GM23338 (cell line): ENCODE data around the gene DDX20. TPM values are rescaled to one million over a fixed set of nuclear protein-coding genes. Genes with fewer than 3 reads are reported as not detected.

ENCODE experiments used
- ATAC-seq: fragments of 200-7000 bp; cut with Tn5 transposase; 3 replicates; pipeline ENCODE4 v1.9.1; 2020
- DNase-seq: peaks from one replicate; pipeline ENCODE4 v3.0.0-alpha.2; 2015; ENCODE audit warnings: low spot score
- H2AFZ ChIP-seq: fragments of 200-600 bp; sonication (generic); 2 replicates; pipeline ENCODE4 v1.8.0; 2016; ENCODE audit warnings: antibody characterized with exemption, mild to moderate bottlenecking, moderate library complexity
- H3F3A ChIP-seq: fragments of 200-600 bp; sonication (generic); replicated peaks from 2 replicates; pipeline ENCODE4 v1.8.0; 2017; ENCODE audit warnings: antibody characterized with exemption, mixed run types, low read depth
- H3K27ac ChIP-seq: fragments of 200-600 bp; sonication (generic); 2 replicates; pipeline ENCODE4 v1.6.1; 2016; ENCODE audit warnings: low read depth
- H3K27me3 ChIP-seq: fragments of 200-600 bp; sonication (generic); 2 replicates; pipeline ENCODE4 v1.8.0; 2016; ENCODE audit warnings: mild to moderate bottlenecking, mixed run types, moderate library complexity; ENCODE audit not compliant: insufficient read depth
- H3K36me3 ChIP-seq: fragments of 200-600 bp; sonication (generic); 2 replicates; pipeline ENCODE4 v1.8.0; 2016; ENCODE audit warnings: mild to moderate bottlenecking; ENCODE audit not compliant: insufficient read depth
- H3K4me1 ChIP-seq: fragments of 200-600 bp; sonication (generic); 2 replicates; pipeline ENCODE4 v1.8.0; 2016; ENCODE audit warnings: mild to moderate bottlenecking, moderate library complexity; ENCODE audit not compliant: insufficient read depth
- H3K4me2 ChIP-seq: fragments of 200-600 bp; sonication (generic); 2 replicates; pipeline ENCODE4 v1.7.1; 2017; ENCODE audit warnings: mixed run types
- H3K4me3 ChIP-seq: fragments of 200-600 bp; sonication (generic); 2 replicates; pipeline ENCODE4 v1.6.1; 2016; ENCODE audit warnings: mixed run types
- H3K79me2 ChIP-seq: fragments of 200-600 bp; sonication (generic); replicated peaks from 2 replicates; pipeline ENCODE4 v1.8.0; 2017; ENCODE audit warnings: mild to moderate bottlenecking; ENCODE audit not compliant: insufficient read depth
- H3K9me2 ChIP-seq: fragments of 200-600 bp; sonication (generic); 2 replicates; pipeline ENCODE4 v1.8.0; 2017; ENCODE audit not compliant: insufficient read depth
- H4K20me1 ChIP-seq: fragments of 200-600 bp; sonication (generic); replicated peaks from 2 replicates; pipeline ENCODE4 v1.8.0; 2017; ENCODE audit warnings: mild to moderate bottlenecking; ENCODE audit not compliant: insufficient read depth
- H3K27ac Mint-ChIP-seq: 2 replicates; pipeline ENCODE4 v1.8.0; 2020; ENCODE audit warnings: inconsistent platforms, mild to moderate bottlenecking, moderate library complexity, mixed read lengths
- H3K27me3 Mint-ChIP-seq: 3 replicates; pipeline ENCODE4 v1.8.0; 2022; ENCODE audit warnings: low read depth, mild to moderate bottlenecking, moderate library complexity, mixed read lengths, inconsistent platforms; ENCODE audit not compliant: insufficient read depth, poor library complexity
- H3K36me3 Mint-ChIP-seq: 3 replicates; pipeline ENCODE4 v1.8.0; 2021; ENCODE audit warnings: low read depth, mild to moderate bottlenecking, inconsistent platforms, moderate library complexity, mixed read lengths
- H3K4me1 Mint-ChIP-seq: 3 replicates; pipeline ENCODE4 v1.8.0; 2020; ENCODE audit warnings: mild to moderate bottlenecking, inconsistent platforms, mixed read lengths
- H3K4me3 Mint-ChIP-seq: 3 replicates; pipeline ENCODE4 v1.8.0; 2021; ENCODE audit warnings: moderate library complexity, mild to moderate bottlenecking, inconsistent platforms, mixed read lengths
- H3K9me3 Mint-ChIP-seq: 3 replicates; pipeline ENCODE4 v1.8.0; 2020; ENCODE audit warnings: moderate library complexity, mild to moderate bottlenecking, inconsistent platforms, mixed read lengths
- JUNB ChIP-seq: IDR thresholded peaks from one replicate; pipeline ENCODE4 v1.6.1; 2016; ENCODE audit warnings: antibody characterized with exemption; ENCODE audit not compliant: unreplicated experiment
- STAT1 ChIP-seq: IDR thresholded peaks from one replicate; pipeline ENCODE4 v1.6.1; 2016; ENCODE audit warnings: antibody characterized with exemption; ENCODE audit not compliant: unreplicated experiment
- ZNF114 ChIP-seq: fragments of 250-450 bp; sonication (Bioruptor Pico); IDR thresholded peaks from 2 replicates; pipeline ENCODE4 v1.5.0; 2020; ENCODE audit warnings: mild to moderate bottlenecking, moderate library complexity
- ZNF331 ChIP-seq: fragments of 250-450 bp; sonication (Bioruptor Pico); IDR thresholded peaks from 2 replicates; pipeline ENCODE4 v1.5.0; 2020; ENCODE audit warnings: low read depth, mild to moderate bottlenecking, moderate library complexity
- polyA plus RNA-seq: library from polyadenylated mRNA; unstranded; fragments of >200 nt; fragmentation: Nextera tagmentation; extraction: Ambion mirVana; gene quantifications from 2 replicates; pipeline ENCODE4 v1.2.1, GENCODE V29; 2016
- total RNA-seq: library from RNA; depleted of rRNA; stranded (reverse); fragments of >200 nt; shearing (Covaris generic); gene quantifications from 2 replicates; pipeline ENCODE4 v1.2.3, GENCODE V29; 2014
- TF ChIP-seq, protein P1 (sequence below), 2 experiments: fragments of 200-600 bp in 1 of 2; sonication (generic) in 1 of 2; conservative IDR thresholded peaks; 2 replicates each; pipeline versions ENCODE4 v1.5.1 to v1.6.1; 2016 to 2017; ENCODE audit warnings: antibody characterized with exemption in 2 of 2, low read depth in 2 of 2, mild to moderate bottlenecking in 2 of 2, moderate library complexity in 1 of 2
- TF ChIP-seq, protein P2 (sequence below): fragments of 250-450 bp; sonication (Bioruptor Pico); IDR thresholded peaks from 2 replicates; pipeline ENCODE4 v1.5.0; 2020; ENCODE audit warnings: mild to moderate bottlenecking, moderate library complexity
- TF ChIP-seq, protein P3 (sequence below): IDR thresholded peaks from 2 replicates; pipeline ENCODE4 v1.6.1; 2016; ENCODE audit warnings: antibody characterized with exemption

Gene DDX20
- total and polyA plus RNA-seq, 2 experiments from 2014 or later: 11.9 to 54.4 TPM

DNA sequence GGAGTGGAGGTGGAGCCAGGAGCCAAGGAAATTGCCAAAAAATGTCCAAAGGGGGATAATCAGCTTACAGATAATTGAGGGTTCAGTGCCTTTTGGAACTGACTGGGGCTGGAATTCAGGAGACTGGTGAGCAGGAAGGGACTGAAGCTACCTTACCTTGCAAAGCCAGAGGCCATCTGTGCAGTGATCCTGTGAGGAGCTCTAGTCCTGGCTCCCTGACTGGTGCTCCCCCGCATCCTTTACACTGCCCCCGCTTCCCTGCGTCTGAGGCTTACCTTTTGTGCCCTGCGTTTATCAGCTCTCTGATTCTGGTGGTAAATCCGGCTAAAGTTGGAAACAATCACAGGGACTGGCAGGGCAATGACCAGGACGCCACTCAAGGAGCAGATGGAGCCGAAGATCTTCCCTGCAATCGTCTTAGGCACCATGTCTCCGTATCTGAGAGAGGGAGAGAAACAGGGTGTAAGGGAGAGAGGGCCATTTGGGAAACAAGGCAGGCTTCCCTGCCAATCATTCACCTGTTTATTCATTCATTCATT lies 31.0 kb downstream of the DDX20 start:
- Mint-ChIP-seq H3K36me3 (no peaks in the 10 kb centered on the region), H3K27ac (no peak overlapping the region), H3K4me3 (no peak overlapping the region), H3K4me1 (peaks cover 5% of the 10 kb centered on the region; the same call in 2 of the 3 replicates), H3K27me3 (no peaks in the 10 kb centered on the region), H3K9me3 (no peaks in the 10 kb centered on the region)
- TF ChIP-seq, protein P1, sequence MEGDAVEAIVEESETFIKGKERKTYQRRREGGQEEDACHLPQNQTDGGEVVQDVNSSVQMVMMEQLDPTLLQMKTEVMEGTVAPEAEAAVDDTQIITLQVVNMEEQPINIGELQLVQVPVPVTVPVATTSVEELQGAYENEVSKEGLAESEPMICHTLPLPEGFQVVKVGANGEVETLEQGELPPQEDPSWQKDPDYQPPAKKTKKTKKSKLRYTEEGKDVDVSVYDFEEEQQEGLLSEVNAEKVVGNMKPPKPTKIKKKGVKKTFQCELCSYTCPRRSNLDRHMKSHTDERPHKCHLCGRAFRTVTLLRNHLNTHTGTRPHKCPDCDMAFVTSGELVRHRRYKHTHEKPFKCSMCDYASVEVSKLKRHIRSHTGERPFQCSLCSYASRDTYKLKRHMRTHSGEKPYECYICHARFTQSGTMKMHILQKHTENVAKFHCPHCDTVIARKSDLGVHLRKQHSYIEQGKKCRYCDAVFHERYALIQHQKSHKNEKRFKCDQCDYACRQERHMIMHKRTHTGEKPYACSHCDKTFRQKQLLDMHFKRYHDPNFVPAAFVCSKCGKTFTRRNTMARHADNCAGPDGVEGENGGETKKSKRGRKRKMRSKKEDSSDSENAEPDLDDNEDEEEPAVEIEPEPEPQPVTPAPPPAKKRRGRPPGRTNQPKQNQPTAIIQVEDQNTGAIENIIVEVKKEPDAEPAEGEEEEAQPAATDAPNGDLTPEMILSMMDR (conservative IDR thresholded peaks at IDR 0.05; ENCODE audit: low read depth in 2 of 2): no peak
- TF ChIP-seq, protein P2, sequence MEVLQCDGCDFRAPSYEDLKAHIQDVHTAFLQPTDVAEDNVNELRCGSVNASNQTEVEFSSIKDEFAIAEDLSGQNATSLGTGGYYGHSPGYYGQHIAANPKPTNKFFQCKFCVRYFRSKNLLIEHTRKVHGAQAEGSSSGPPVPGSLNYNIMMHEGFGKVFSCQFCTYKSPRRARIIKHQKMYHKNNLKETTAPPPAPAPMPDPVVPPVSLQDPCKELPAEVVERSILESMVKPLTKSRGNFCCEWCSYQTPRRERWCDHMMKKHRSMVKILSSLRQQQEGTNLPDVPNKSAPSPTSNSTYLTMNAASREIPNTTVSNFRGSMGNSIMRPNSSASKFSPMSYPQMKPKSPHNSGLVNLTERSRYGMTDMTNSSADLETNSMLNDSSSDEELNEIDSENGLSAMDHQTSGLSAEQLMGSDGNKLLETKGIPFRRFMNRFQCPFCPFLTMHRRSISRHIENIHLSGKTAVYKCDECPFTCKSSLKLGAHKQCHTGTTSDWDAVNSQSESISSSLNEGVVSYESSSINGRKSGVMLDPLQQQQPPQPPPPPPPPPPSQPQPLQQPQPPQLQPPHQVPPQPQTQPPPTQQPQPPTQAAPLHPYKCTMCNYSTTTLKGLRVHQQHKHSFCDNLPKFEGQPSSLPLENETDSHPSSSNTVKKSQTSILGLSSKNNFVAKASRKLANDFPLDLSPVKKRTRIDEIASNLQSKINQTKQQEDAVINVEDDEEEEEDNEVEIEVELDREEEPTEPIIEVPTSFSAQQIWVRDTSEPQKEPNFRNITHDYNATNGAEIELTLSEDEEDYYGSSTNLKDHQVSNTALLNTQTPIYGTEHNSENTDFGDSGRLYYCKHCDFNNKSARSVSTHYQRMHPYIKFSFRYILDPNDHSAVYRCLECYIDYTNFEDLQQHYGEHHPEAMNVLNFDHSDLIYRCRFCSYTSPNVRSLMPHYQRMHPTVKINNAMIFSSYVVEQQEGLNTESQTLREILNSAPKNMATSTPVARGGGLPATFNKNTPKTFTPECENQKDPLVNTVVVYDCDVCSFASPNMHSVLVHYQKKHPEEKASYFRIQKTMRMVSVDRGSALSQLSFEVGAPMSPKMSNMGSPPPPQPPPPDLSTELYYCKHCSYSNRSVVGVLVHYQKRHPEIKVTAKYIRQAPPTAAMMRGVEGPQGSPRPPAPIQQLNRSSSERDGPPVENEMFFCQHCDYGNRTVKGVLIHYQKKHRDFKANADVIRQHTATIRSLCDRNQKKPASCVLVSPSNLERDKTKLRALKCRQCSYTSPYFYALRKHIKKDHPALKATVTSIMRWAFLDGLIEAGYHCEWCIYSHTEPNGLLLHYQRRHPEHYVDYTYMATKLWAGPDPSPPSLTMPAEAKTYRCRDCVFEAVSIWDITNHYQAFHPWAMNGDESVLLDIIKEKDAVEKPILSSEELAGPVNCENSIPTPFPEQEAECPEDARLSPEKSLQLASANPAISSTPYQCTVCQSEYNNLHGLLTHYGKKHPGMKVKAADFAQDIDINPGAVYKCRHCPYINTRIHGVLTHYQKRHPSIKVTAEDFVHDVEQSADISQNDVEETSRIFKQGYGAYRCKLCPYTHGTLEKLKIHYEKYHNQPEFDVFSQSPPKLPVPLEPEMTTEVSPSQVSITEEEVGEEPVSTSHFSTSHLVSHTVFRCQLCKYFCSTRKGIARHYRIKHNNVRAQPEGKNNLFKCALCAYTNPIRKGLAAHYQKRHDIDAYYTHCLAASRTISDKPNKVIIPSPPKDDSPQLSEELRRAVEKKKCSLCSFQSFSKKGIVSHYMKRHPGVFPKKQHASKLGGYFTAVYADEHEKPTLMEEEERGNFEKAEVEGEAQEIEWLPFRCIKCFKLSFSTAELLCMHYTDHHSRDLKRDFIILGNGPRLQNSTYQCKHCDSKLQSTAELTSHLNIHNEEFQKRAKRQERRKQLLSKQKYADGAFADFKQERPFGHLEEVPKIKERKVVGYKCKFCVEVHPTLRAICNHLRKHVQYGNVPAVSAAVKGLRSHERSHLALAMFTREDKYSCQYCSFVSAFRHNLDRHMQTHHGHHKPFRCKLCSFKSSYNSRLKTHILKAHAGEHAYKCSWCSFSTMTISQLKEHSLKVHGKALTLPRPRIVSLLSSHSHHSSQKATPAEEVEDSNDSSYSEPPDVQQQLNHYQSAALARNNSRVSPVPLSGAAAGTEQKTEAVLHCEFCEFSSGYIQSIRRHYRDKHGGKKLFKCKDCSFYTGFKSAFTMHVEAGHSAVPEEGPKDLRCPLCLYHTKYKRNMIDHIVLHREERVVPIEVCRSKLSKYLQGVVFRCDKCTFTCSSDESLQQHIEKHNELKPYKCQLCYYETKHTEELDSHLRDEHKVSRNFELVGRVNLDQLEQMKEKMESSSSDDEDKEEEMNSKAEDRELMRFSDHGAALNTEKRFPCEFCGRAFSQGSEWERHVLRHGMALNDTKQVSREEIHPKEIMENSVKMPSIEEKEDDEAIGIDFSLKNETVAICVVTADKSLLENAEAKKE (CRISPR knock-in tag): no peak
- TF ChIP-seq STAT1 (no peak), JUNB (no peak), ZNF114 (CRISPR knock-in tag) (no peak), ZNF331 (CRISPR knock-in tag) (no peak)
- TF ChIP-seq, protein P3, sequence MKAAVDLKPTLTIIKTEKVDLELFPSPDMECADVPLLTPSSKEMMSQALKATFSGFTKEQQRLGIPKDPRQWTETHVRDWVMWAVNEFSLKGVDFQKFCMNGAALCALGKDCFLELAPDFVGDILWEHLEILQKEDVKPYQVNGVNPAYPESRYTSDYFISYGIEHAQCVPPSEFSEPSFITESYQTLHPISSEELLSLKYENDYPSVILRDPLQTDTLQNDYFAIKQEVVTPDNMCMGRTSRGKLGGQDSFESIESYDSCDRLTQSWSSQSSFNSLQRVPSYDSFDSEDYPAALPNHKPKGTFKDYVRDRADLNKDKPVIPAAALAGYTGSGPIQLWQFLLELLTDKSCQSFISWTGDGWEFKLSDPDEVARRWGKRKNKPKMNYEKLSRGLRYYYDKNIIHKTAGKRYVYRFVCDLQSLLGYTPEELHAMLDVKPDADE: no peak
- Histone ChIP-seq H3K79me2 (no peaks in the 10 kb centered on the region), H4K20me1 (no peaks in the 10 kb centered on the region), H3K9me2 (no peaks in the 10 kb centered on the region; the same call in none of the 2 replicates), H3K4me2 (no peak overlapping the region), H3K36me3 (no peaks in the 10 kb centered on the region), H3K27ac (no peak overlapping the region), H3K27me3 (no peaks in the 10 kb centered on the region), H2AFZ (peak overlapping the region; percentile 14; the same call in 1 of the 2 replicates), H3K4me1 (no peaks in the 10 kb centered on the region), H3K4me3 (no peak overlapping the region), H3F3A (no peaks in the 10 kb centered on the region)
- ATAC-seq: no peak
- DNase-seq: no peak
